Measurements from ENCODE around the gene CCDC57. TPM values are rescaled to one million over a fixed set of nuclear protein-coding genes. Genes with fewer than 3 reads are reported as not detected.

The CCDC57 gene
- polyA plus RNA-seq, 3 donors: 17.1 to 43.8 (median 20.1) TPM

DNA sequence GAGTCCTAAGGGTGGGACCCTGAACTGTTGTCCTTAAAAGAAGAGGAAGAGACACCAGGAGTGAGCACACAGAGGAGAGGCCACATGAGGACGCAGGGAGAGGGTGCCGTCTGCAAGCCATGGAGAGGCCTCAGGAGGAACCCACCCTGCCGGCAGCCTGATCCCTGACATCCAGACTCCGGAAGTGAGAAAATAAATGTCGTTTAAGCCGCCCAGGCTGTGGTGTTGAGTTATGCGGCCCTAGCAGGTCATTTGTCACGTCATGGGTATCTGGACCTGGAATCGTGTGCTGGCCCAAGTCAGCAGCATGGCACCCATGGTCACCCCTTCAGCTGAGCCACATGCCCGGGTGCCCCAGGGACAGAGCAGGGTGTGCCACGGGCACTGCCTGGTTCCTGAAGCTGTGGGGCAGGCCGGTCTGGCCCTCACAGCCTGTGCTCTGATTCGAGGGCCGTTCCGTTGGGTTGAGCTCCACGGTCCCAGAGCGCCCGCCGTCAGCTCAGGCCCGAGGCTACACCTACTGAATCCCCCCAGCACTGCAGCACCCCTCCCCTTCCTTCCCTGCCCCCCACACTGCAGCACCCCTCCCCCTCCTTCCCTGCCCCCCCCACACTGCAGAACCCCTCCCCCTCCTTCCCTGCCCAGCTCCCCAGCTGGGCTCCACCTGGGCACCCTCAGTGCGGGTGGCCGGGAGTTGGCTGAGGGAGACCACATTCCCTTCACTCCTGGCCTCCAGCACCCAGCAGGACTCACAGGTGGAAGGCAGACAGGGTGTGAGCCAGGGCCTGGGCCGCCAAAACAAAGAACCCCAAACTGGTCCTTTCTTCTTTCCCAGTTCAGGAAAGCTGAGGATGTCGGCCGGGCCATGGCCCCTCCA is 2.7 kb upstream of the CCDC57 start:
- Histone ChIP-seq H3K9me3 (replicated peaks in 1 of 2; ENCODE audit: control insufficient read depth in 1 of 2, insufficient read depth in 1 of 2, low read length in 2 of 2) (no peaks in the 10 kb centered on the region), H3K27ac (ENCODE audit: low read depth in 1 of 2, low read length in 2 of 2) (peak overlapping the region; percentile 98 to 100), H3K79me2 (ENCODE audit: insufficient read depth, low read length) (peaks cover 30% of the 10 kb centered on the region), H3K4me1 (ENCODE audit: control insufficient read depth in 1 of 2, insufficient read depth in 2 of 2, low read length in 2 of 2) (peaks cover 80 to 87% of the 10 kb centered on the region in 2 donors), H4K20me1 (ENCODE audit: insufficient read depth, low read length) (no peaks in the 10 kb centered on the region), H3K4me3 (replicated peaks in 1 of 3; ENCODE audit: low read depth in 2 of 3, low read length in 3 of 3) (peak overlapping the region in 1 of 3 experiments; percentile 64), H3K36me3 (replicated peaks in 1 of 2; ENCODE audit: control insufficient read depth in 1 of 2, insufficient read depth in 2 of 2, low read length in 2 of 2) (no peaks in the 10 kb centered on the region), H3K9ac (ENCODE audit: insufficient read depth, low read length, poor library complexity, severe bottlenecking) (peak overlapping the region; percentile 86), H2AFZ (ENCODE audit: insufficient read depth, low read depth, low read length, poor library complexity, severe bottlenecking) (no peak overlapping the region), H3K4me2 (replicated peaks; ENCODE audit: extremely low read depth, low read length, poor library complexity, severe bottlenecking) (peak overlapping the region; percentile 59), H3K27me3 (ENCODE audit: control insufficient read depth in 2 of 2, insufficient read depth in 2 of 2, low read length in 2 of 2) (no peaks in the 10 kb centered on the region)
- Mint-ChIP-seq H3K36me3 (peaks cover 0 to 7% of the 10 kb centered on the region in 2 donors), H3K27me3 (ENCODE audit: low read depth in 3 of 3) (peaks cover 0 to 1% (median 0%) of the 10 kb centered on the region in 3 donors), H3K9me3 (peaks cover 0 to 2% (median 0%) of the 10 kb centered on the region in 7 donors), H3K4me3 (peak overlapping the region; percentile 70 to 71), H3K4me1 (peaks cover 64% of the 10 kb centered on the region), H3K27ac (peak overlapping the region; percentile 98 to 99 (median 98))
- 50% methylated on average over 18 of the region's 25 CpGs for WGBS (ENCODE audit: insufficient coverage)
- TF ChIP-seq, protein P1, sequence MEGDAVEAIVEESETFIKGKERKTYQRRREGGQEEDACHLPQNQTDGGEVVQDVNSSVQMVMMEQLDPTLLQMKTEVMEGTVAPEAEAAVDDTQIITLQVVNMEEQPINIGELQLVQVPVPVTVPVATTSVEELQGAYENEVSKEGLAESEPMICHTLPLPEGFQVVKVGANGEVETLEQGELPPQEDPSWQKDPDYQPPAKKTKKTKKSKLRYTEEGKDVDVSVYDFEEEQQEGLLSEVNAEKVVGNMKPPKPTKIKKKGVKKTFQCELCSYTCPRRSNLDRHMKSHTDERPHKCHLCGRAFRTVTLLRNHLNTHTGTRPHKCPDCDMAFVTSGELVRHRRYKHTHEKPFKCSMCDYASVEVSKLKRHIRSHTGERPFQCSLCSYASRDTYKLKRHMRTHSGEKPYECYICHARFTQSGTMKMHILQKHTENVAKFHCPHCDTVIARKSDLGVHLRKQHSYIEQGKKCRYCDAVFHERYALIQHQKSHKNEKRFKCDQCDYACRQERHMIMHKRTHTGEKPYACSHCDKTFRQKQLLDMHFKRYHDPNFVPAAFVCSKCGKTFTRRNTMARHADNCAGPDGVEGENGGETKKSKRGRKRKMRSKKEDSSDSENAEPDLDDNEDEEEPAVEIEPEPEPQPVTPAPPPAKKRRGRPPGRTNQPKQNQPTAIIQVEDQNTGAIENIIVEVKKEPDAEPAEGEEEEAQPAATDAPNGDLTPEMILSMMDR (IDR thresholded peaks at IDR 0.05): no peak
- DNase-seq: peak; percentile 64 to 73 (median 64)
- intact Hi-C loops (cut with micrococcal nuclease): no loop called here

DNA sequence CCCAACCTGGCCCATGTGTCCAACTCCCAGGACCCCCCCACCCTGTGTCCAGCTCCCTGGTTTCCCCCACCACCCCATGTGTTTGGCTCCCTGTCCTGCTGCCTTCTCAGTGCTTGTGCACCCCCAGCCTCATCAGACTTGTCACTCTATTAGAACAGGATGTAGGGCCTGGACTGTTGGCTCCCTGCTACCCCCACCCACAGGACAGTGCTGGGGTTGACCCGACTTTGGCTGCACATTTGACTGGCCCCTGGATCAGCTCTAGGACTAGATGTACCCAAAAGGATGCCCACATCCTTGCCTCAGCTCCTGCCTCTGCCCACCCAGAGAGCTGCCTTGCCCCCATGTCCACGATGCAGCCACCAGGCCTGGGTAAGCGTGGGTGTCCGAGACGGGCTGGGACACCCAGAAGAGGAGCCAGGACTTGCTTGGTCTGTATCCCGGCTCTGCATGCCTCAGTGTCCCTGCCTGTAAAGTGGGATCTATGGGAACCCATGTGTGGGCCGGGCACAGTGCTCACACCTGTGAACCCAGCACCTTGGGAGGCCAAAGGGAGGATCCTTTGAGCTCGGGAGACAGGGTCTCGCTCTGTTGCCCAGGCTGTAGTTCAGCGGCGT is 1.5 kb upstream of the CCDC57 start:
- H3K79me2 ChIP-seq (ENCODE audit: insufficient read depth, low read length): peaks cover 21% of the 10 kb centered on the region
- H3K4me3 ChIP-seq (replicated peaks in 1 of 3; ENCODE audit: low read depth in 2 of 3, low read length in 3 of 3): no peak overlapping the region
- H4K20me1 ChIP-seq (ENCODE audit: insufficient read depth, low read length): no peaks in the 10 kb centered on the region
- Mint-ChIP-seq H3K4me1 (peaks cover 57% of the 10 kb centered on the region), H3K27me3 (ENCODE audit: low read depth in 3 of 3) (peaks cover 0 to 1% (median 0%) of the 10 kb centered on the region in 3 donors), H3K36me3 (peaks cover 0 to 7% of the 10 kb centered on the region in 2 donors), H3K9me3 (peaks cover 0 to 2% (median 0%) of the 10 kb centered on the region in 7 donors), H3K4me3 (peak overlapping the region in 1 of 2 donors; percentile 35), H3K27ac (peak overlapping the region; percentile 69 to 99 (median 91))
- 93% methylated on average over 11 of the region's 11 CpGs for WGBS (ENCODE audit: insufficient coverage)
- no peak overlapping the region for H3K4me2 ChIP-seq (replicated peaks; ENCODE audit: extremely low read depth, low read length, poor library complexity, severe bottlenecking)
- peaks cover 67 to 75% of the 10 kb centered on the region in 2 donors for H3K4me1 ChIP-seq (ENCODE audit: control insufficient read depth in 1 of 2, insufficient read depth in 2 of 2, low read length in 2 of 2)
- H3K9ac ChIP-seq (ENCODE audit: insufficient read depth, low read length, poor library complexity, severe bottlenecking): no peak overlapping the region
- TF ChIP-seq, protein P1 (IDR thresholded peaks at IDR 0.05): no peak
- H2AFZ ChIP-seq (ENCODE audit: insufficient read depth, low read depth, low read length, poor library complexity, severe bottlenecking): no peak overlapping the region
- no peaks in the 10 kb centered on the region for H3K36me3 ChIP-seq (replicated peaks in 1 of 2; ENCODE audit: control insufficient read depth in 1 of 2, insufficient read depth in 2 of 2, low read length in 2 of 2)
- DNase-seq: peak in 1 of 3 donors; percentile 22
- intact Hi-C loops (cut with micrococcal nuclease): no loop called here
- no peaks in the 10 kb centered on the region for H3K27me3 ChIP-seq (ENCODE audit: control insufficient read depth in 2 of 2, insufficient read depth in 2 of 2, low read length in 2 of 2)
- peak overlapping the region in 1 of 2 donors; percentile 74 for H3K27ac ChIP-seq (ENCODE audit: low read depth in 1 of 2, low read length in 2 of 2)
- no peaks in the 10 kb centered on the region for H3K9me3 ChIP-seq (replicated peaks in 1 of 2; ENCODE audit: control insufficient read depth in 1 of 2, insufficient read depth in 1 of 2, low read length in 2 of 2)

Measured in CD14-positive monocyte (primary cell).